Effector CD4-positive, alpha-beta T cell (primary cell): ENCODE data around the gene LANCL1.

ENCODE experiments used
- DNase-seq: peaks from one replicate; pipeline ENCODE4 v3.0.0-alpha.2; 2020
- total RNA-seq: gene quantifications from one replicate; lab custom pipeline; 2026; lab: John Stamatoyannopoulos, UW

The LANCL1 gene, protein sequence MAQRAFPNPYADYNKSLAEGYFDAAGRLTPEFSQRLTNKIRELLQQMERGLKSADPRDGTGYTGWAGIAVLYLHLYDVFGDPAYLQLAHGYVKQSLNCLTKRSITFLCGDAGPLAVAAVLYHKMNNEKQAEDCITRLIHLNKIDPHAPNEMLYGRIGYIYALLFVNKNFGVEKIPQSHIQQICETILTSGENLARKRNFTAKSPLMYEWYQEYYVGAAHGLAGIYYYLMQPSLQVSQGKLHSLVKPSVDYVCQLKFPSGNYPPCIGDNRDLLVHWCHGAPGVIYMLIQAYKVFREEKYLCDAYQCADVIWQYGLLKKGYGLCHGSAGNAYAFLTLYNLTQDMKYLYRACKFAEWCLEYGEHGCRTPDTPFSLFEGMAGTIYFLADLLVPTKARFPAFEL
- total RNA-seq: 39.8 reads per million, percentile 63 among the genes with 10 or more reads in this experiment

- peak; percentile 70 for DNase-seq
Observed at GRCh38 chr2:210476194-210477128, at the start of gene LANCL1. LANCL1 (minus strand) TSS chr2:210476759; CDS start chr2:210476396, 363 bp downstream.

- DNase-seq: no peak
Observed at GRCh38 chr2:210524533-210524932, 48.0 kb upstream of the LANCL1 start.

- DNase-seq: no peak
Observed at GRCh38 chr2:210523650-210524289, 47.2 kb upstream of the LANCL1 start.

DNA sequence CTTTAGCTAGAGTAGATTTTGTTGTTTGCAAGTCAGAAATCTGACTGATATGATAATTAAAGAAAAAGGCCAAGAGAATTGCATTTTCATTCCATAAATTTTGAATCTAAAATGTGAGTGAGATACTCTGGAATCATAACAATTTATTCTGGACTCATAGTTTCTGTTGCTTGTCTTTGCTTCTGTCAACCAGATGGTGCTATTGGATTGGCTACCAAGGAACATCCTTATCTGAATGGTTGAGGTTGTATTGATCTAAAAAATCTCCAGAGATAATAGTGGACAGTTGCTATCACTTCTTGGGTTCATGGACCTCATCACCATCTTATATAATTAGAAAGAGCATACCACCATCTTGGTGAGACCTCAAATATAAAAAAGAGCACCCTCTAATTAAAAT lies 45.8 kb upstream of the LANCL1 start:
- DNase-seq: no peak

DNA sequence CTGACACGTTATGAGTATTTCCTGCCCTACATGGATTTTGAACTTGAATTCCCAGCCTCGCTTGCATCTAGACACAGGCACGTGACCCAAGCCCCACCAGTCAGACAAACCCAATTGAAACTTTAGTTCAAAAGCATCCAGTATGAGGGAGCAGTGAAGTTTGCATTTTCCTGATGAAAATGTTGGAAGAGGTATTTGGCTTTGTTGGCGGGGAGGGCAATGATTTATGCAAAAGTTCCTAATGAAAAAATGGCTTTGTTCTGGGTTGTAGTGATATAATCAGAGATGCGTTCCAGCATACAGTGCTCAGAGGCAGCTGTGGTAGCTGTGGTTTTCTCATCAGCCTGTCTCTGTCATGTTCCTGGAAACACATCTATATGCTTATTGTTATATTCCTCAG lies 43.0 kb upstream of the LANCL1 start:
- DNase-seq: no peak

DNA sequence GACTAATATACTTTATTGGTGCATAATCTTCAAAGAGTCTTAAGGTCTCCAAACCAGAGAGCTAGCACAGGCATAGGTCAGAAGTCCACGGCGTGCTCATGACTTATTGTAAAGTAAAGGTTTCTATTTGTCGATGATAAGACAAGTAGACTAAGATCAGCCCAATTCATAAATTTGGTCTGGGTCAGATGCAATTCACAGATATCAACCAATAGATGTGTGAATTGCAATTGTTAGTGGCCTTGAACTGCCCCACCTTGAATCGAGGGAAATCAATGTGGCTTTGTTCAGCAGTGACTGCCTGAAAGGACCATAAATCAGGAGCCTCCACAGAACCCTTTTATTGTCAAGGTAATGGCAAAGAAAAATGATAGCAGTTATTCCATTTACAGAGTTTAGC lies 40.7 kb upstream of the LANCL1 start:
- no peak for DNase-seq

DNA sequence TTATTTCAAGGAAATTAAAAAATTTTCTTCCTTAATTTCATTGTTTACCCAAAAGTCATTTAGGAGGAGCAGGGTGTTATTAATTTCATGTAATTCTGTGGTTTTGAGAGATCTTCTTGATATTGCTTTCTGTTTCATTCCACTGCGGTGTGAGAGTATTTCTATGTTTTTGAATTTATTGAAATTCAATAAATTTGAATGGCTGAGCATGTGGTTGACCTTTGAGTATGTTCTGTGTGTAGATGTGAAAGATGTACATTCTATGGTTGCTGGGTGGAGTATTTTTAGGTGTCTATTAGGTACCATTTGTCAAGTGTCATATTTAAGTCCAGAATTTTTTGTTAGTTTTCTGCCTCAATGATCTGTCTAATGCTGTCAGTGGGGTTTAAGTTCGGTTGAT lies 39.4 kb upstream of the LANCL1 start:
- no peak for DNase-seq

DNA sequence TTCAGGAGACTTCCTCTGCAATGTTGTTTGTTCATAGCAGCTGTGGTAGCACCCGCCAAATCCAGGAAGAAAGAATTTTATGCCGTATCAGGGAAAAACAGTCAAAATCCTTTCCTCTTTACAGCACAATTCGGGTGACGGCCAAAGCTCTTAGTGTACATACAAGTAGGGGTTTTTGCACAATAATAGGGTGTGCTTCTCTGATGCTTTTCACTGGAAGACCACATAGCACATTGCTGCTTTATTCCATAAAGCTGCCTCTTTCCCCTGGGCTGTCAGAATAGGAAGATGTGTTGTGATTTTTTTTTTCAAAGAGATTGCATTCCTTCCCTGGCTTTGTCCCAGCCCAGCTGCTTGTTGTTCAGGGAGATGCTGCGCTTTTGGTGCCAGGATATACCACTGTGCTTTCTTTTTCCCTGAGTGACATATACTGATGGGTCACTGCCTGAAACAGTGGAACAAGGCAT lies 27.2 kb upstream of the LANCL1 start:
- DNase-seq: no peak

DNA sequence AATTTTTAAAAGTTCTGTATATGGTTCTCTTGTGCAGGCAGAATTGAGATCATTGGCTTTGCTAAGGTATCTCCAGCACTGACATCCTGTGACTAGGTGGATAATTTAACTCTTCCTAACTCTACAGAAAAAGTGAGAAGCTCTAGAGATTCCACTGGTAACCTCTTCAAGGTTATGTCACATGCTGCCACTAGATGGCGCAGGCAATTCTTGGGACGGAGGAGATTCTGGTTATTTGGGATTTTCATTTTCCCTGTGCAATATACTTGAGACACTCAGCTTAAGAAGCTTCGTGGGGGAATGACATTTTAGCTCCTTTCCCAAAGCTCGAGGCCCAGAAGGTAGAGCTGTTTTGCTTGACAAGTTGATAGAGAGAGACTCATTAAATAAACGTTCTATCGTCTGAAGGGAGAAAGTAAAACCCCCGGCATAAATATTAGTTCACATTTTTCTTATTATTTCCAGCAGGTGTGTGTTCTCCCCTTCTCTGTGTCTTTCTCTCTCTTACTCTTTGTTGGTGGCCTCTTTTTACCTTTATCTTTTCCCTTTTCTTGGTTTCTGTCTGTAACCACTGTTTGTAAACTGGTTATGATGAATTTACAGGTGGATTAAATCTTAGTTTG lies 26.6 kb upstream of the LANCL1 start:
- no peak for DNase-seq

DNA sequence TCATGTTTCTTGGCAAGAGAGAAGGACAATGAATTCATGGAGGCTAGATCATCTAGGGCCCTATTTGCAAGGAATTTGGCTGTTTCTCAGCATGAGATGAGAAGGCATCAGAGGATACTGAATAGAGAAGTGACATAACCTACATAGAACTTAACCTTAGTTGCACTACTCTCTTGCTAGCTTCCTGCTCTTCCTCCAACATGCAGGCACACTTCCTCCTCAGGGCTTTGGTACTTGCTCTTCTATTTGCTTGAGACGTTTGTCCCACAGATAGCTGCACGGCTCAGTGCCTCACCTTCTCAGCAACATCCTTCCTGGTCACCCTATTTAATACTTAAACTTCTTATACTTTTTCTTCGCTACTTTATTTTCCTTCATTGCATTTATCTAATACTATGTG lies 20.0 kb upstream of the LANCL1 start:
- DNase-seq: no peak

- no peak for DNase-seq
Observed at GRCh38 chr2:210493528-210493927, 17.0 kb upstream of the LANCL1 start.

- DNase-seq: no peak
Observed at GRCh38 chr2:210481601-210482175, 5.1 kb upstream of the LANCL1 start.

DNA sequence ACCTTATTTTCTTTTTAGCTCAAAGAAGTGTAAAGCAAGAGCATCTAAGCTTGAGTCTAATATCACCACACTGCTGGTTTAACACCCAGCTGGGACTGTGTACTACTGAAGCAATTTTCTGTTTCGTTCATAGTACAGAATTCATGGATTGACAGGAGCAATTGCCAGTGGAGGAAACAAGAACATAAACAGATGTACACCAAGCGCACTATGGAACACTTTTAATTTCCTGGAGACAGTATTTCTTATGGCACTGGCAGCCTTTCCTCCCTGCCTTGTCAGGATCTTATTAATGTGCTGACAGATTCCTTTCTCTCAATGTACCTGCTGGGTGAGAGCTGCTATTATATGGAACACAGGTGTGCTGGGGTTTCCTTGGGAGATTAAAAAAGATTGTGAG lies 4.2 kb upstream of the LANCL1 start:
- DNase-seq: no peak

- DNase-seq: no peak
Observed at GRCh38 chr2:210480079-210480478, 3.5 kb upstream of the LANCL1 start.

- DNase-seq: no peak
Observed at GRCh38 chr2:210478661-210479060, 2.1 kb upstream of the LANCL1 start.

- DNase-seq: no peak
Observed at GRCh38 chr2:210477496-210477895, 937 bp upstream of the LANCL1 start.

GRCh38 chr2:210475706-210476105 lies 853 bp downstream of the LANCL1 start:
- no peak for DNase-seq

DNA sequence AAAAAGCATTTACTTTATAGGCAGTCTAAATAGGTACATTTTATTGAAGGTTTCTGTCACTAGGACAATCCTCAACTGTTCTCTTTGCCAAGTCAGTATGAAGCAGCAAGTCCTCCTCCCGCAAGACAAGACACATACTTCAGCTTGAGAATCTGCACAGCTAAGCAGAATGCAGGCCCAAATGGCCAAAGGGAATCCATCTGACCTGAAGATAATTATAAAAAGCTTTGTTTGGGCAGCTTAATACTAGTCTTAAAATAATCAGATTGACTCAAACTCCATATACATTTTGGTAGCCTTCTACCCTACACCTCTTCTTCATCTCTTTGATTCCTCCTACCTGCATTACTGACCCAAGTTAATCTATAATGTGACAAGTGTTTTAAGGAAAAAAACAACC lies 1.8 kb downstream of the LANCL1 start:
- DNase-seq: no peak

- no peak for DNase-seq
Observed at GRCh38 chr2:210461401-210461800, 15.2 kb downstream of the LANCL1 start.

DNA sequence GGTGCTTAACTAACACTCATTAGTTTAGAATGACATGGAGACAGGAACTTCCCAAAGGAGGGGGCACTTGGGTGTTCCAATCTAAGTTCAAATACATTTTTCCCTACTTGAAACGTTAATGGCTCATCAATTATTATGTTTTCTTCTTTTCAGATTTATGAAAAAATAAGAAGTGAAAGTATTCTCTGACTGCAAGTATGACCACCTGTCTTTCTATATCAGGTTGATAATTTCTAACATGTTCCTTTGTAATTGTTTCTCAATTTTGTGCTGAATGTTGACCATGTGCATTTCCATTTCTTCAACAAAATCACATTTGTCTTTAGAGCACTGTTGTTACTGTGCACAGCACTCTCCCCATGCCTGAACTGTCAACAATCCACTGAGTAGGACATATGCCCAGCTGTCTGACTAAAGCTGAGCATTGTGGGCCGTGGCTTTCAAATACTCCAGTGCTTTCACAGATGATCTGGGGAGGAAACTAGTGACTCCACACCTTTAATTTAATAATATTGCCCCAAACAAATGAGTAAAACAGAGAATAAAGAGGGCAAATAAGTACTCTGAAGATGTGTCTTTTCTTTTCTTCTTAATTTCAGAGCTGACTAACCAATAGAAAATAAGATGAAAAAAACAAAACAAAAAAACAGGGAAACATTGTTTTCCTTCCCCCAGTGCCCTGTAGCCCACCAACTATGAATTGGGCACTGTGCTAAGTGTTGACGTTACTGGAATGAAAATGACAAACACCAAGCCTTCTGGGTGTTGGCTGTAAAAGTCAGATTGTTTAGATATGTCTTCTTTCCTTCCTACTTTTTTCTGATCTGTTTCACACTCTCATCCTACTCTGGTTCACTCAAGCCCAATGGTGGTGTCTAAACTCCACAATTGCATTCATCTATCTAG lies 16.0 kb downstream of the LANCL1 start:
- no peak for DNase-seq

- no peak for DNase-seq
Observed at GRCh38 chr2:210459880-210460279, 16.7 kb downstream of the LANCL1 start.
